ENCODE results near the gene MMP7.

Gene MMP7

DNA sequence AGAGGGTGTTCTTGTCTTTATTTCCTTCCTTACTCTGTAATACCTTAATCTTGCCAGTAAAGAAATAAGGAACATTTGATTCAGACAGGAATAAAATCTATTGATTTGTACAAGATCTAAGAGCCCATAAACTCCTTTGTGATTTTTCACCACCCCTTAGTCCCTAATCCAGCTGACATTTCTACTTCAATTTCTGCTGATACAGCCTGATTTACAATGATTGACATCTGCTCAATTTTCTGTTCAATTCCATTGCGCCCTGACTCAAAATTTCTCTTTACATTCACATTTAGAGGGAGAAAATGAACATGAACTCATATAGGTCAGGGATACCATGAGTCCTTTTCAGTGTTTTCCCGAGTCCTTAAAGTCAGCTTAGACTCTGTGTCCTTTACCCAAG, 50.8 kb downstream of the MMP7 start:
- H3K4me3 ChIP-seq (ENCODE audit: low read depth, low read length) = no peak overlapping the region
- TF ChIP-seq, protein P1, sequence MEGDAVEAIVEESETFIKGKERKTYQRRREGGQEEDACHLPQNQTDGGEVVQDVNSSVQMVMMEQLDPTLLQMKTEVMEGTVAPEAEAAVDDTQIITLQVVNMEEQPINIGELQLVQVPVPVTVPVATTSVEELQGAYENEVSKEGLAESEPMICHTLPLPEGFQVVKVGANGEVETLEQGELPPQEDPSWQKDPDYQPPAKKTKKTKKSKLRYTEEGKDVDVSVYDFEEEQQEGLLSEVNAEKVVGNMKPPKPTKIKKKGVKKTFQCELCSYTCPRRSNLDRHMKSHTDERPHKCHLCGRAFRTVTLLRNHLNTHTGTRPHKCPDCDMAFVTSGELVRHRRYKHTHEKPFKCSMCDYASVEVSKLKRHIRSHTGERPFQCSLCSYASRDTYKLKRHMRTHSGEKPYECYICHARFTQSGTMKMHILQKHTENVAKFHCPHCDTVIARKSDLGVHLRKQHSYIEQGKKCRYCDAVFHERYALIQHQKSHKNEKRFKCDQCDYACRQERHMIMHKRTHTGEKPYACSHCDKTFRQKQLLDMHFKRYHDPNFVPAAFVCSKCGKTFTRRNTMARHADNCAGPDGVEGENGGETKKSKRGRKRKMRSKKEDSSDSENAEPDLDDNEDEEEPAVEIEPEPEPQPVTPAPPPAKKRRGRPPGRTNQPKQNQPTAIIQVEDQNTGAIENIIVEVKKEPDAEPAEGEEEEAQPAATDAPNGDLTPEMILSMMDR (IDR thresholded peaks at IDR 0.05; ENCODE audit: low read depth, low read length, missing control alignments) = no peak
- no peak for DNase-seq (ENCODE audit: low read depth)

GRCh38 chr11:102478673-102479299, 51.8 kb downstream of the MMP7 start:
- TF ChIP-seq, protein P1 (IDR thresholded peaks at IDR 0.05; ENCODE audit: low read depth, low read length, missing control alignments) = no peak
- H3K4me3 ChIP-seq (ENCODE audit: low read depth, low read length) = no peak overlapping the region
- DNase-seq (ENCODE audit: low read depth) = no peak

DNA sequence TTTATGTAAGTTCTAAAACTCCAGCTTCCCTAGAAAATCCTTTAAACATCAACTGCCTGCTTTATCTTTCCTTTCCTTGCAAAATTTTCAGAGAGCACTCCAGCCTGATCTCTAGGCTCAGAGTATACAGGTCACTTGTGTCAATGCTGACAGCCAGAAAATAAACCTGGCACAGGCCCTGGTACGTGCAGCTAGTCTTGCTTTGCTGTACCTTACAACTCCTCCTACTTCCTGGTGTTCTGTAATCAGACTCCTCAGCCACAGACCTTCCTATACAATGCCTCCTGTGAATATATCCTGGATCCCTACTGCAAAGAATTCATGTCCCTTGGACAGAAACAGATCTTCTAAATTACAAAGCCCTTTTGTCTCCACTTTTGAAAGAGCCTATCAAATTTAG, 53.7 kb downstream of the MMP7 start:
- no peak for DNase-seq (ENCODE audit: low read depth)
- TF ChIP-seq, protein P1 (IDR thresholded peaks at IDR 0.05; ENCODE audit: low read depth, low read length, missing control alignments) = no peak
- H3K4me3 ChIP-seq (ENCODE audit: low read depth, low read length) = no peak overlapping the region

DNA sequence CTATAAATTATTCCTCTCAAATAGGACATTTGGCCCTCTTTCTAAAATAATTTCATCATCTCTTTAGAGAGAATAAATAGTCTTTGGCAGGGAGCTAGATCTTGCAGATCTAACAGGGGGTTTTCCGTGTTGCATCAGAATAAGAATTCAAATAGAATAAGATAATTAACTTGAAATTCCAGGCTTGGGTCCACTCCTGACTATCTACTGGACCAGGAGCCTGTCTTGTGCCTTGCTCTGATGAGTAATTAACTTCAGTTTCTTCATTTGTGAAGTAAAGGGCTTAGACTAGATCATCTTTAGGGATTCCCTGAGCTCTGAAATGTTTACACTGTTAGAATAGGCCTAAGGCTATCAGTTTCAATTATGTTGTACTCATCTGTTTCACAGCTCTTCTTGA, 54.5 kb downstream of the MMP7 start:
- no peak for DNase-seq (ENCODE audit: low read depth)
- TF ChIP-seq, protein P1 (IDR thresholded peaks at IDR 0.05; ENCODE audit: low read depth, low read length, missing control alignments) = no peak
- H3K4me3 ChIP-seq (ENCODE audit: low read depth, low read length) = no peak overlapping the region

DNA sequence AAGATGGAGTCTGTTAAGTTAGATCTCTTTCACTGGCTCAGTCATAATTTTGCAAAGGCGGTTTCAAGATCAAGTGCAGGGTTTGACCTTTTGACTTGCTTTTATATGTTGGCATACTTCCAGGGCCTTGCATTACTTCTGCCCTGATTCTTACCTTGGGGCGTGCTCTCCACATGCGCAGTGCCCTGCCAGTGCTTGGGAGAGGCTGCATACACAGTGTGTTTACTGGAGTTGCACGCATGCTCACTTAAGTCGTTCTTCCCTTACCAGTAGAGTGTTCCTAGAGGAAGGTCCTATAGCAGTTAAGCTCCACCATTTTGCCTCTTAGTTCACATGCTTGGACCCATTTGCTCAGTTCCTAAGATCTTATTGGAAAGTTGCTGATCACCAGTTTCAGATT, 57.0 kb downstream of the MMP7 start:
- TF ChIP-seq, protein P1 (IDR thresholded peaks at IDR 0.05; ENCODE audit: low read depth, low read length, missing control alignments) = no peak
- DNase-seq (ENCODE audit: low read depth) = no peak
- H3K4me3 ChIP-seq (ENCODE audit: low read depth, low read length) = no peak overlapping the region

- H3K4me3 ChIP-seq (ENCODE audit: low read depth, low read length) = no peak overlapping the region
- TF ChIP-seq, protein P1 (IDR thresholded peaks at IDR 0.05; ENCODE audit: low read depth, low read length, missing control alignments) = no peak
- no peak for DNase-seq (ENCODE audit: low read depth)
Observed at GRCh38 chr11:102472127-102472526, 58.4 kb downstream of the MMP7 start.

GRCh38 chr11:102471474-102471873, 59.1 kb downstream of the MMP7 start:
- H3K4me3 ChIP-seq (ENCODE audit: low read depth, low read length) = no peak overlapping the region
- no peak for DNase-seq (ENCODE audit: low read depth)
- TF ChIP-seq, protein P1 (IDR thresholded peaks at IDR 0.05; ENCODE audit: low read depth, low read length, missing control alignments) = no peak

Data from GM12864 (cell line).